T-cell (primary cell): ENCODE results near the gene MAGEA9. TPM values are rescaled to one million over a fixed set of nuclear protein-coding genes. Genes with fewer than 3 reads are reported as not detected.
"Not testable (repeated sequence)": the region's sequence is repeated elsewhere in the genome, so short reads cannot be mapped to it uniquely, and the experiment has no call there.

Source experiments
- ATAC-seq, 4 experiments: fragments of 200-7000 bp in 3 of 4; fragments of 150-1000 bp in 1 of 4; cut with Tn5 transposase; replicated peaks in 1 of 4; 1 replicate in 3 of 4; 2 replicates in 1 of 4; pipeline ENCODE4 v1.10.0; 2021; ENCODE audit warnings: moderate library complexity in 3 of 4, mild to moderate bottlenecking in 2 of 4, moderate number of reproducible peaks in 1 of 4
- CTCF ChIA-PET, 2 donors: fragments of 300-600 bp; sonication (Branson Sonifier 250); formaldehyde crosslinking; loops; one replicate each; lab custom pipeline; 2022; ENCODE audit warnings: antibody characterized with exemption in 2 of 2; lab: Charles Lee
- POLR2A ChIA-PET, 2 donors: fragments of 300-600 bp; sonication (Branson Sonifier 250); formaldehyde crosslinking; loops; one replicate each; lab custom pipeline; 2022; ENCODE audit warnings: antibody characterized with exemption in 2 of 2; lab: Charles Lee
- DNase-seq, 35 experiments: peaks; one replicate each; pipeline versions ENCODE4 v3.0.0 to v3.0.0-alpha.2; 2013 to 2023
- H3K27ac ChIP-seq: one replicate; pipeline ENCODE4 v1.5.1; 2013; ENCODE audit warnings: low read length
- H3K27me3 ChIP-seq, 2 experiments: replicated peaks in 1 of 2; 1 replicate in 1 of 2; 2 replicates in 1 of 2; pipeline versions ENCODE4 v1.6.1 to v1.7.0; 2013; ENCODE audit warnings: low read length in 1 of 2, mixed read lengths in 1 of 2; ENCODE audit not compliant: control insufficient read depth in 2 of 2, insufficient read depth in 2 of 2; ENCODE audit errors: extremely low read depth in 1 of 2
- H3K36me3 ChIP-seq, 2 donors: 1 replicate in 1 of 2; 2 replicates in 1 of 2; pipeline versions ENCODE4 v1.6.1 to v1.7.0; 2013; ENCODE audit warnings: low read length in 1 of 2; ENCODE audit not compliant: control insufficient read depth in 2 of 2, insufficient read depth in 1 of 2; ENCODE audit errors: extremely low read depth in 1 of 2
- H3K4me1 ChIP-seq, 2 experiments: 1 replicate in 1 of 2; 2 replicates in 1 of 2; pipeline versions ENCODE4 v1.6.1 to v1.7.0; 2013; ENCODE audit warnings: low read length in 2 of 2, mixed read lengths in 1 of 2; ENCODE audit not compliant: insufficient read depth in 2 of 2, control insufficient read depth in 1 of 2; ENCODE audit errors: extremely low read depth in 1 of 2
- H3K4me3 ChIP-seq, 2 donors: 1 replicate in 1 of 2; 2 replicates in 1 of 2; pipeline versions ENCODE4 v1.5.1 to v1.7.0; 2013; ENCODE audit warnings: mild to moderate bottlenecking in 2 of 2, low read length in 1 of 2, moderate library complexity in 1 of 2; ENCODE audit not compliant: control insufficient read depth in 1 of 2; ENCODE audit errors: extremely low read depth in 1 of 2
- H3K9me3 ChIP-seq: 2 replicates; pipeline ENCODE4 v1.7.0; 2013
- H3K27ac Mint-ChIP-seq, 2 donors: one replicate each; pipeline ENCODE4 v1.8.0; 2020 to 2021; ENCODE audit warnings: mild to moderate bottlenecking in 2 of 2, mixed read lengths in 2 of 2
- H3K27me3 Mint-ChIP-seq, 2 donors: one replicate each; pipeline ENCODE4 v1.8.0; 2021 to 2022; ENCODE audit warnings: mixed read lengths in 2 of 2
- H3K36me3 Mint-ChIP-seq: one replicate; pipeline ENCODE4 v1.8.0; 2021; ENCODE audit warnings: mixed read lengths
- H3K4me1 Mint-ChIP-seq, 3 donors: one replicate each; pipeline ENCODE4 v1.8.0; 2020 to 2022; ENCODE audit warnings: mixed read lengths in 3 of 3, mild to moderate bottlenecking in 1 of 3
- H3K4me3 Mint-ChIP-seq, 3 donors: one replicate each; pipeline ENCODE4 v1.8.0; 2020 to 2022; ENCODE audit warnings: mild to moderate bottlenecking in 3 of 3, mixed read lengths in 3 of 3, moderate library complexity in 3 of 3
- H3K9me3 Mint-ChIP-seq, 3 donors: one replicate each; pipeline ENCODE4 v1.8.0; 2020 to 2022; ENCODE audit warnings: mixed read lengths in 3 of 3
- WGBS: methylation state at CpG from one replicate; pipeline ENCODE4 v1.1.5; 2013; ENCODE audit warnings: missing lambda C conversion rate; ENCODE audit not compliant: insufficient coverage; 5-methylcytosine and 5-hydroxymethylcytosine counted together
- total RNA-seq, 35 experiments: library from RNA in 6 of 35; stranded (reverse) in 6 of 35; fragments of 120-200 nt in 1 of 35; gene quantifications; one replicate each; pipeline versions ENCODE4 v1.2.1 to v1.2.4 and lab custom pipeline; 2013 to 2026

The MAGEA9 gene
- total RNA-seq, 5 donors from 2014 or later (not counting 1 experiment from before 2014, with no cell fraction given), result not detected

DNA sequence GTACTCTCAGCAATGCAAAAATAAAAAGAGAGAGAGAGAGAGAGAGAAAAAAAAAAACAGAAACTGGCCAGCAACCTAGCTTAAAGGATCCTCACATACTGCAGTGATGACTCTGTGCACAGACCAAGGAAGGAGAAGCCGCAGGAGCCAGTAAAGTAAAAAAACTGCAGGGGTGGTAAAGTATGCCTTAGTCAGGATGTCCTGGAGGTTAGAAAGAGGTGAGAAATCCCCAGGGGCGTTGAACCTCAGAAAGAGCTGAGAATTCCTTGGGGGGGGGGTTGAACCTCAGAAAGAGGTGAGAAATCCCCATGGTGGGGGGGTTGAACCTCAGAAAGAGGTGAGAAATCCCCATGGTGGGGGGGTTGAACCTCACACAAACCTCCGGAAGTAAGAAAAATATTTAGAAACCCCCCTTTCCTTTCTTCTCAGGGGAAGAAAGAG, 48.0 kb downstream of the MAGEA9 start:
- Histone ChIP-seq H3K36me3 (no peaks in the 10 kb centered on the region), H3K27me3 (no peaks in the 10 kb centered on the region), H3K4me1 (peaks cover 2 to 17% of the 10 kb centered on the region in 2 experiments), H3K27ac (peak overlapping the region; percentile 86), H3K9me3 (no peaks in the 10 kb centered on the region), H3K4me3 (peak overlapping the region in 1 of 2 donors; percentile 30)
- peak overlapping the region; percentile 82 to 92 for H3K27ac Mint-ChIP-seq
- no peaks in the 10 kb centered on the region for H3K9me3 Mint-ChIP-seq
- ChIA-PET CTCF (no interaction called here), POLR2A (interaction anchor here in 1 of 2 donors (0.6 to 1.0 kb wide), 2 partner anchors 109 to 869 kb away, joined by 3 to 5 read pairs; partner anchors contain the start of gene EOLA2)
- peaks cover 4 to 25% of the 10 kb centered on the region in 2 donors for H3K27me3 Mint-ChIP-seq
- DNase-seq (peak in 31 of 35 experiments; percentile 1 to 75 (median 32)), ATAC-seq (peak; percentile 48 to 86 (median 64))
- peak overlapping the region; percentile 72 to 77 (median 74) for H3K4me3 Mint-ChIP-seq
- no peaks in the 10 kb centered on the region for H3K36me3 Mint-ChIP-seq
- WGBS, result 0% methylated on average over 1 of the region's 3 CpGs
- peaks cover 18 to 32% (median 25%) of the 10 kb centered on the region in 3 donors for H3K4me1 Mint-ChIP-seq

DNA sequence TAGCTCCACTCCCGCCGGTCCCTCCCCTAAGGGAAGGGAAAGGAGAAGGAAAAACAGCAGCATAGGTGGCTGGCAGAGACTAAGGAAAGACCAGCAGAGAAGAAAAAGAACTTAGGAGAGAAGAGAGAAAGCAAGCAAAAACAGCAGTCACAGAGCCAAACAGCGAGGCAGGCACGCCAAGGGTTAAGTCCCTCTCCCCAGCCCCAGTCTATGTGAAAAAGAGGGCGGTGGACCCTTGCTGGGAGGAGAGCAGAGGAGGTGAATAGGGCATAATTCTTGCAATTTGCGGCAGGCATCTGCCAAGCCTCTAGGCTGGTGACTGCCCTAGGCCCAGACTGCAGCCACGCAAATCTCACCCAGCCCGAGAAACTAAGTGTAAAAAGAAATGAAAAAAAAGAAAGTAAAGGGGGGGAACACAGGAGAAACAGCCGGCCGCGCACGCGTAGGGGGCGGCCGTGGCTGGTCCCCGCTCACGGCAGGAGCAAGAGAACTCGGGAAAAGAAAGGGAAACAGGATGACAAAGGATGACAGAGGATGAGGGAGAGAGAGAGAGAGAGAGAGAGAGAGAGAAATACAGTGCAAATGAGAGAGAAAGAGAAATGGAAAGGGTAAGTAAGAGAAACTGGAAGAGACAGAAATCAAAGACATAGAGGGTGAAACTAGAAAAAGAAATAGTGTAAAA, 48.6 kb downstream of the MAGEA9 start:
- peak overlapping the region in 1 of 2 donors; percentile 30 for H3K4me3 ChIP-seq
- no CpG with 5 or more reads among the region's 18 CpGs for WGBS
- no peaks in the 10 kb centered on the region for H3K9me3 Mint-ChIP-seq
- H3K27ac ChIP-seq, result peak overlapping the region; percentile 86
- POLR2A ChIA-PET, result interaction anchor here in 1 of 2 donors (1.0 kb wide), 1 partner anchor 108 kb away, joined by 3 read pairs; the partner anchor contains the start of gene EOLA2
- no peaks in the 10 kb centered on the region for H3K27me3 ChIP-seq
- peak overlapping the region; percentile 82 to 92 for H3K27ac Mint-ChIP-seq
- H3K36me3 Mint-ChIP-seq, result no peaks in the 10 kb centered on the region
- peaks cover 18 to 30% (median 25%) of the 10 kb centered on the region in 3 donors for H3K4me1 Mint-ChIP-seq
- H3K9me3 ChIP-seq, result no peaks in the 10 kb centered on the region
- no peaks in the 10 kb centered on the region for H3K36me3 ChIP-seq
- DNase-seq, result peak in 30 of 35 experiments; percentile 6 to 65 (median 30)
- peaks cover 2 to 17% of the 10 kb centered on the region in 2 experiments for H3K4me1 ChIP-seq
- peak overlapping the region; percentile 72 to 77 (median 74) for H3K4me3 Mint-ChIP-seq
- H3K27me3 Mint-ChIP-seq, result peaks cover 0 to 25% of the 10 kb centered on the region in 2 donors
- ATAC-seq, result peak; percentile 60 to 71 (median 66)
- CTCF ChIA-PET, result no interaction called here

DNA sequence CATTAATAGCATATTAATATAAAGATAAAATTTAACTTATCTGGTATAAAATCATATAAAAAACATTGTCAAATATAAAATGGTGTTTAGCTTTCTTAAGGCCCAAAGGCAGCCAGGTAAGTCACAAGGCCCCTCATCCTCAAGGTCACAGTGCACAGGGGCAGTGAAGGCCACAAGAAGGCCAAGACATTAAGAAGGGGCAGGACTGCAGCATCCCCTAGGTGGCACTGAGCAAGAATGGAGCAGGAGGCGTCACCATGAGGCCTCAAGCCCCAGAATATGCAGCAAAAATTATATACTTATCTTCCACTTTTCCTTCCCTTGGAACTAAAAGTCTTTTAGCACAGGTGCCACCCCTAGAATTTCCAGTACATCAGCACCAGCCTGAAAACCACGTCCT, 49.7 kb downstream of the MAGEA9 start:
- no peaks in the 10 kb centered on the region for H3K36me3 ChIP-seq
- no peak overlapping the region for H3K27ac ChIP-seq
- Mint-ChIP-seq H3K4me3 (no peak overlapping the region), H3K4me1 (peaks cover 18 to 27% (median 25%) of the 10 kb centered on the region in 3 donors), H3K36me3 (no peaks in the 10 kb centered on the region), H3K9me3 (no peaks in the 10 kb centered on the region), H3K27me3 (peaks cover 0 to 23% of the 10 kb centered on the region in 2 donors), H3K27ac (peak overlapping the region in 1 of 2 donors; percentile 63)
- peaks cover 2 to 16% of the 10 kb centered on the region in 2 experiments for H3K4me1 ChIP-seq
- ATAC-seq (no peak), DNase-seq (peak in 1 of 35 experiments; percentile 3)
- ChIA-PET CTCF (no interaction called here), POLR2A (no interaction called here)
- WGBS, result no CpG with 5 or more reads among the region's 2 CpGs
- no peaks in the 10 kb centered on the region for H3K27me3 ChIP-seq
- H3K4me3 ChIP-seq, result no peak overlapping the region
- no peaks in the 10 kb centered on the region for H3K9me3 ChIP-seq

DNA sequence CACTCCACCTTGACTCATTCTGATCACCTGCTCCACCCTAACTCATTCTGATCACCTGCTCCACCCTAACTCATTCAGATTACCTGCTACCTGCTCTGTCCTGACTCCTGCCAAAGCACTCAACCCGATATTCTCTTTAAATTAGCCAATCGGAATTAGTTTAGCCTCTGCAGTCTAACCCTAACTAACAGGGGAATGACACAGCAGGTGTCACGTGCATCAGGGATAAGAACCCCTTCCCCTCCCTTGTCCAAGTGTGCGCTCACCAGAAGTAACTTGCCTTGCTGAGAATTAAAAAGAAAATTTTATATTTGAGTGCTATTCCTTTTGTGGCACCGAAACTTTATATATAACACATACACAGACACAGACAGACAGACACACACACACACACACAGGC, 55.0 kb downstream of the MAGEA9 start:
- H3K9me3 ChIP-seq, H3K9me3 Mint-ChIP-seq, ATAC-seq, H3K27ac ChIP-seq, H3K4me1 Mint-ChIP-seq, H3K27me3 ChIP-seq, H3K4me3 Mint-ChIP-seq, CTCF ChIA-PET, DNase-seq, H3K4me3 ChIP-seq, H3K4me1 ChIP-seq, POLR2A ChIA-PET, H3K36me3 ChIP-seq, H3K36me3 Mint-ChIP-seq, H3K27ac Mint-ChIP-seq: not testable (repeated sequence)
- no CpG with 5 or more reads among the region's 5 CpGs for WGBS
- H3K27me3 Mint-ChIP-seq, result peaks cover 0 to 11% of the 10 kb centered on the region in 2 donors

DNA sequence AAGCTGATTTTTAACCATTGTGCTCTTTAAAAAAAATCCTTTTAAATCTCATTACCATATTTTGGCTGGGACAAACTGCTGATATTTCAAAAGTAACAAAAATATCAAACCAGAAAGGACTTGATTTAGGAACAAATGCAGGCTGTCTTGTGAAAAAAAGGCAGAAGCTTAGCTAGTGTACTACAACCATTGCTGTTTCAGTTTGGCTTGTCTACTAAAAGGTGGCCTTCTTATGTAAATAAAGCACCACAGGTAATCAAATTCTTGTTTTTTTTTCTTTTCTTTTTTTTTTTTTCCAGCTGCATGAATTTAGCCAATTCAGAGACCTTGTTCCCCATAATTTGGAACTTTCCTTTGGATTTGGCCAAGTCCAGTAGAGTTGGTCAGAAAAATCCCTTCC, 55.4 kb downstream of the MAGEA9 start:
- Histone ChIP-seq H3K27ac (no peak overlapping the region), H3K4me1 (no peaks in the 10 kb centered on the region), H3K36me3 (no peaks in the 10 kb centered on the region), H3K9me3 (no peaks in the 10 kb centered on the region), H3K4me3 (no peak overlapping the region), H3K27me3 (no peaks in the 10 kb centered on the region)
- Mint-ChIP-seq H3K27me3 (peaks cover 0 to 11% of the 10 kb centered on the region in 2 donors), H3K4me3 (no peak overlapping the region), H3K27ac (no peak overlapping the region), H3K36me3 (no peaks in the 10 kb centered on the region), H3K4me1 (no peaks in the 10 kb centered on the region), H3K9me3 (no peaks in the 10 kb centered on the region)
- DNase-seq (no peak), ATAC-seq (no peak)
- CTCF ChIA-PET, result no interaction called here
- POLR2A ChIA-PET, result no interaction called here
